Measurements from ENCODE around the gene HAUS2.

- TF ChIP-seq POLR2A (IDR thresholded peaks at IDR 0.05) (no peak), CTCF (IDR thresholded peaks at IDR 0.05) (no peak), EP300 (IDR thresholded peaks at IDR 0.05) (no peak)
Measured at GRCh38 chr15:42502477-42502876, 46.2 kb upstream of the HAUS2 start.
